ENCODE measurements around the gene MEST.

Gene MEST

DNA sequence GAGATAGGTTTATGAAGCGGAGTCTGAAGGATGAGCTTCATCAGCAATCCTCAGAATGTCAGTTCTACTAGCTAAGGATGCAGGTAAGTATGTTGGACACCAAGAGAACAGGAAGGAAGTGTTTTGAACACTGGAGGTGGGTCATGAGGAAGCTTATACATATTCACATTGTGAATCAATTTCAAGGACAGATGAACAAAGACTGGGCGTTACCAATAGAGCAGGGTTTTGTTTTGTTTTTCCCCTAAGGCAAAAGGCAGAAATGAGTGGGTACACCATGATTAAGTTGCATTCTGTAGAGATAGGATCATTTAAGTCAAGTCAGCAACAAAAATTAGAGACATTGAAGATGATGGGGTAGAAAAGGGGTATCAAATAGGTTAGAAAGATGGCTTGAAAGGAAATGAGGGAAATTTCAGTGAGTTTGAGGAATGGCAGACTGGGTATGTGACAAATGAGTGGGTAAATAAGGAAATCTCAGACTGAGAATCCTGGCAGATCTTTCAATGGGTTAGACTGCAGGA is 51.7 kb downstream of the MEST start:
- no peak for ATAC-seq
- no peak for TF ChIP-seq ZFP3 (CRISPR knock-in tag; IDR thresholded peaks at IDR 0.05)
- no peak for TF ChIP-seq RARB (CRISPR knock-in tag; IDR thresholded peaks at IDR 0.05)
- TF ChIP-seq GLIS3 (CRISPR knock-in tag; IDR thresholded peaks at IDR 0.05): no peak
- TF ChIP-seq, protein P1, sequence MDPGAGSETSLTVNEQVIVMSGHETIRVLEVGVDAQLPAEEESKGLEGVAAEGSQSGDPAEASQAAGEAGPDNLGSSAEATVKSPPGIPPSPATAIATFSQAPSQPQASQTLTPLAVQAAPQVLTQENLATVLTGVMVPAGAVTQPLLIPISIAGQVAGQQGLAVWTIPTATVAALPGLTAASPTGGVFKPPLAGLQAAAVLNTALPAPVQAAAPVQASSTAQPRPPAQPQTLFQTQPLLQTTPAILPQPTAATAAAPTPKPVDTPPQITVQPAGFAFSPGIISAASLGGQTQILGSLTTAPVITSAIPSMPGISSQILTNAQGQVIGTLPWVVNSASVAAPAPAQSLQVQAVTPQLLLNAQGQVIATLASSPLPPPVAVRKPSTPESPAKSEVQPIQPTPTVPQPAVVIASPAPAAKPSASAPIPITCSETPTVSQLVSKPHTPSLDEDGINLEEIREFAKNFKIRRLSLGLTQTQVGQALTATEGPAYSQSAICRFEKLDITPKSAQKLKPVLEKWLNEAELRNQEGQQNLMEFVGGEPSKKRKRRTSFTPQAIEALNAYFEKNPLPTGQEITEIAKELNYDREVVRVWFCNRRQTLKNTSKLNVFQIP (CRISPR knock-in tag; IDR thresholded peaks at IDR 0.05; ENCODE audit: borderline replicate concordance, low read depth): no peak
- no peak for TF ChIP-seq ZC3H10 (CRISPR knock-in tag; IDR thresholded peaks at IDR 0.05)
- TF ChIP-seq TOX (CRISPR knock-in tag; IDR thresholded peaks at IDR 0.05; ENCODE audit: borderline replicate concordance): no peak
- TF ChIP-seq, protein P2, sequence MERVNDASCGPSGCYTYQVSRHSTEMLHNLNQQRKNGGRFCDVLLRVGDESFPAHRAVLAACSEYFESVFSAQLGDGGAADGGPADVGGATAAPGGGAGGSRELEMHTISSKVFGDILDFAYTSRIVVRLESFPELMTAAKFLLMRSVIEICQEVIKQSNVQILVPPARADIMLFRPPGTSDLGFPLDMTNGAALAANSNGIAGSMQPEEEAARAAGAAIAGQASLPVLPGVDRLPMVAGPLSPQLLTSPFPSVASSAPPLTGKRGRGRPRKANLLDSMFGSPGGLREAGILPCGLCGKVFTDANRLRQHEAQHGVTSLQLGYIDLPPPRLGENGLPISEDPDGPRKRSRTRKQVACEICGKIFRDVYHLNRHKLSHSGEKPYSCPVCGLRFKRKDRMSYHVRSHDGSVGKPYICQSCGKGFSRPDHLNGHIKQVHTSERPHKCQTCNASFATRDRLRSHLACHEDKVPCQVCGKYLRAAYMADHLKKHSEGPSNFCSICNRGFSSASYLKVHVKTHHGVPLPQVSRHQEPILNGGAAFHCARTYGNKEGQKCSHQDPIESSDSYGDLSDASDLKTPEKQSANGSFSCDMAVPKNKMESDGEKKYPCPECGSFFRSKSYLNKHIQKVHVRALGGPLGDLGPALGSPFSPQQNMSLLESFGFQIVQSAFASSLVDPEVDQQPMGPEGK (CRISPR knock-in tag; IDR thresholded peaks at IDR 0.05; ENCODE audit: borderline replicate concordance): no peak
- no peak for TF ChIP-seq ESRRG (CRISPR knock-in tag; IDR thresholded peaks at IDR 0.05)
- TF ChIP-seq ISL1 (CRISPR knock-in tag; IDR thresholded peaks at IDR 0.05): no peak
- TF ChIP-seq ZNF70 (CRISPR knock-in tag; IDR thresholded peaks at IDR 0.05): no peak
- TF ChIP-seq SNAI2 (CRISPR knock-in tag; IDR thresholded peaks at IDR 0.05): no peak
- TF ChIP-seq ZNF565 (CRISPR knock-in tag; conservative IDR thresholded peaks at IDR 0.05; ENCODE audit: low read depth): no peak
- TF ChIP-seq, protein P3, sequence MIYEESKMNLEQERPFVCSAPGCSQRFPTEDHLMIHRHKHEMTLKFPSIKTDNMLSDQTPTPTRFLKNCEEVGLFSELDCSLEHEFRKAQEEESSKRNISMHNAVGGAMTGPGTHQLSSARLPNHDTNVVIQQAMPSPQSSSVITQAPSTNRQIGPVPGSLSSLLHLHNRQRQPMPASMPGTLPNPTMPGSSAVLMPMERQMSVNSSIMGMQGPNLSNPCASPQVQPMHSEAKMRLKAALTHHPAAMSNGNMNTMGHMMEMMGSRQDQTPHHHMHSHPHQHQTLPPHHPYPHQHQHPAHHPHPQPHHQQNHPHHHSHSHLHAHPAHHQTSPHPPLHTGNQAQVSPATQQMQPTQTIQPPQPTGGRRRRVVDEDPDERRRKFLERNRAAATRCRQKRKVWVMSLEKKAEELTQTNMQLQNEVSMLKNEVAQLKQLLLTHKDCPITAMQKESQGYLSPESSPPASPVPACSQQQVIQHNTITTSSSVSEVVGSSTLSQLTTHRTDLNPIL (CRISPR knock-in tag; IDR thresholded peaks at IDR 0.05; ENCODE audit: low read depth): no peak
- TF ChIP-seq CSDC2 (CRISPR knock-in tag; IDR thresholded peaks at IDR 0.05): no peak
- no peak for TF ChIP-seq BACH2 (CRISPR knock-in tag; IDR thresholded peaks at IDR 0.05; ENCODE audit: borderline replicate concordance)

DNA sequence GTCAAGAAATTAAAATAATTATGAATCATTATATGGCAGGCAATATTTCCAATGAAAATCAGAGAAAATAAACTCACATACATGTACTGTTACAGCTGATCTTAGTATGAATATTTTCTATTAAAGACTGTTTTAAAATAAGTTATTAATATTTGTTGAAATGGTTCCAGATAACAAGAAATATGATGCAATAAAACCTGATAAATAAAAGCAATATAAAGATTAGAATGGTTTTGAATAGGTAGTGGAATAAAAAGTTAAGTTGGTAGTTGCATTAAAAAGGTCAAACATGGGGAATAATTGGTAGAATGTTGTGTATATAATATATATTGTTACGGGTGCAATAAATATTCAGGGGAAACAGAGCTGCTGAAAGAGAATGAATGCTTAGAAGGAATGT is 52.5 kb downstream of the MEST start:
- TF ChIP-seq GLIS3 (CRISPR knock-in tag; IDR thresholded peaks at IDR 0.05) (no peak), ZFP30 (CRISPR knock-in tag; IDR thresholded peaks at IDR 0.05) (no peak)
- no peak for ATAC-seq

DNA sequence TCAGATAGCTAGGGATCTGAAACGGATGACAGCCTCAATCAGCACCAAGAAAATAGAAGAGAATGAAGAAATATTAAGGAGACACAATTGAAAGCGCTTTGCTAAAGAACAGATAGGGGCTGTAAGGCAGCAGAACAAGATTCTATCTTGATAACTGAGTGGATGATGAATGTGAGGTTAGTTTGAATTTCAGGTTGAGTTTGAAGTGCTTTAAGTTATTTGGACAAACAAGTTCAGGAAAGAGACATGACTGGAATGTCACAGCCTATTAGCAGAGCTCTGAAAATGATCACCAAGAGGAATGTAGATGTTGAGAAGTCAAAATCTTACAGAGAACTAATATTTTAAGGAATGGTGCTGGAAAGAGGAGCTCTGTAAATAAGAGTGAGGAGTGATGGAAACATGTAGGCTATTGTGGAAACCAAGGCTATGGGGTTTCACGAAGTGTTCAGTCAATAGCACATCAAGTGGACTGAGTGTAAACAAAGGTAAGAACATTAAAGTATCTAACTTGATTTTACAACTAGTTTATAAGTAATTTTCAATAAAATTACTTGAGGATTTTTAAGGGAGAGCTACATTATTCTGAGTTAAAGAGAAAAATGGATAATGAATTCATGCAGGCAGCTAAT is 61.6 kb downstream of the MEST start:
- no peak; the same call in 2 of the 3 replicates for ATAC-seq
- TF ChIP-seq, protein P3 (CRISPR knock-in tag; IDR thresholded peaks at IDR 0.05; ENCODE audit: low read depth): no peak
- TF ChIP-seq ZNF70 (CRISPR knock-in tag; IDR thresholded peaks at IDR 0.05): no peak
- TF ChIP-seq BACH2 (CRISPR knock-in tag; IDR thresholded peaks at IDR 0.05; ENCODE audit: borderline replicate concordance): no peak
- no peak for TF ChIP-seq ZC3H10 (CRISPR knock-in tag; IDR thresholded peaks at IDR 0.05)
- TF ChIP-seq ZFP3 (CRISPR knock-in tag; IDR thresholded peaks at IDR 0.05): no peak
- TF ChIP-seq, protein P2 (CRISPR knock-in tag; IDR thresholded peaks at IDR 0.05; ENCODE audit: borderline replicate concordance): no peak
- no peak for TF ChIP-seq TOX (CRISPR knock-in tag; IDR thresholded peaks at IDR 0.05; ENCODE audit: borderline replicate concordance)
- TF ChIP-seq ESRRG (CRISPR knock-in tag; IDR thresholded peaks at IDR 0.05): no peak
- no peak for TF ChIP-seq ISL1 (CRISPR knock-in tag; IDR thresholded peaks at IDR 0.05)
- TF ChIP-seq, protein P1 (CRISPR knock-in tag; IDR thresholded peaks at IDR 0.05; ENCODE audit: borderline replicate concordance, low read depth): no peak
- TF ChIP-seq TCF4 (CRISPR knock-in tag; IDR thresholded peaks at IDR 0.05; ENCODE audit: borderline replicate concordance): no peak
- TF ChIP-seq ZFP30 (CRISPR knock-in tag; IDR thresholded peaks at IDR 0.05): no peak
- TF ChIP-seq SNAI2 (CRISPR knock-in tag; IDR thresholded peaks at IDR 0.05): no peak
- TF ChIP-seq, protein P4, sequence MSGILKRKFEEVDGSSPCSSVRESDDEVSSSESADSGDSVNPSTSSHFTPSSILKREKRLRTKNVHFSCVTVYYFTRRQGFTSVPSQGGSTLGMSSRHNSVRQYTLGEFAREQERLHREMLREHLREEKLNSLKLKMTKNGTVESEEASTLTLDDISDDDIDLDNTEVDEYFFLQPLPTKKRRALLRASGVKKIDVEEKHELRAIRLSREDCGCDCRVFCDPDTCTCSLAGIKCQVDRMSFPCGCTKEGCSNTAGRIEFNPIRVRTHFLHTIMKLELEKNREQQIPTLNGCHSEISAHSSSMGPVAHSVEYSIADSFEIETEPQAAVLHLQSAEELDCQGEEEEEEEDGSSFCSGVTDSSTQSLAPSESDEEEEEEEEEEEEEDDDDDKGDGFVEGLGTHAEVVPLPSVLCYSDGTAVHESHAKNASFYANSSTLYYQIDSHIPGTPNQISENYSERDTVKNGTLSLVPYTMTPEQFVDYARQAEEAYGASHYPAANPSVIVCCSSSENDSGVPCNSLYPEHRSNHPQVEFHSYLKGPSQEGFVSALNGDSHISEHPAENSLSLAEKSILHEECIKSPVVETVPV (CRISPR knock-in tag; IDR thresholded peaks at IDR 0.05): no peak

Measured in SK-N-SH treated with all-trans-retinoic acid at 6 μM for 48 hours (cell line).